Measurements from ENCODE around the gene DNAJC10. TPM values are rescaled to one million over a fixed set of nuclear protein-coding genes. Genes with fewer than 3 reads are reported as not detected.

Gene DNAJC10
- total and polyA plus RNA-seq, 2 of the 4 experiments (the other 2 are of a cell fraction) = 34.6 to 53.2 TPM

GRCh38 chr2:182758379-182758778 is 42.3 kb downstream of the DNAJC10 start:
- Histone ChIP-seq H2AFZ (replicated peaks; ENCODE audit: low read length, poor library complexity) (no peak overlapping the region), H2AK5ac (ENCODE audit: low read depth, low read length) (no peak overlapping the region), H4K20me1 (ENCODE audit: insufficient read depth, low read length) (no peaks in the 10 kb centered on the region), H4K91ac (ENCODE audit: insufficient read depth, low read depth, low read length) (no peak overlapping the region), H4K8ac (ENCODE audit: low read depth in 2 of 2, low read length in 2 of 2) (no peak overlapping the region), H3K27ac (ENCODE audit: insufficient read depth, low read length) (no peak overlapping the region), H3K9me1 (ENCODE audit: insufficient read depth, low read length) (no peaks in the 10 kb centered on the region), H2BK20ac (ENCODE audit: low read depth, low read length) (no peak overlapping the region), H3K4me2 (ENCODE audit: low read depth, low read length) (no peak overlapping the region), H2BK5ac (ENCODE audit: low read depth, low read length, poor library complexity, severe bottlenecking) (no peak overlapping the region), H2AK9ac (replicated peaks; ENCODE audit: low read depth, low read length, poor library complexity) (no peak overlapping the region), H3K23ac (ENCODE audit: low read depth, low read length) (no peak overlapping the region), H3K56ac (ENCODE audit: extremely low read depth, insufficient read depth, low read length) (no peak overlapping the region), H4K5ac (ENCODE audit: low read depth, low read length) (no peak overlapping the region), H3K18ac (ENCODE audit: low read depth, low read length) (no peak overlapping the region), H3K14ac (replicated peaks; ENCODE audit: low read depth, low read length) (no peak overlapping the region), H3K4ac (ENCODE audit: low read depth, low read length) (no peak overlapping the region), H2BK120ac (ENCODE audit: low read depth, low read length) (no peak overlapping the region), H2BK15ac (ENCODE audit: low read depth, low read length) (no peak overlapping the region), H3K4me3 (ENCODE audit: insufficient read depth, low read depth, low read length) (no peak overlapping the region), H3K36me3 (ENCODE audit: control insufficient read depth, insufficient read depth, low read length) (peaks cover 14% of the 10 kb centered on the region), H3K4me1 (ENCODE audit: control insufficient read depth, insufficient read depth, low read length) (no peaks in the 10 kb centered on the region), H3K9ac (ENCODE audit: low read depth, low read length) (no peak overlapping the region), H3K79me1 (ENCODE audit: low read depth in 1 of 2, low read length in 2 of 2) (peaks cover 0 to 2% of the 10 kb centered on the region in 2 experiments; a peak in 1 of 4 replicates), H3K9me3 (ENCODE audit: control insufficient read depth, insufficient read depth, low read length) (no peaks in the 10 kb centered on the region), H3K27me3 (ENCODE audit: control insufficient read depth, insufficient read depth, low read length) (no peaks in the 10 kb centered on the region)
- in situ Hi-C loops (cut with MboI; ENCODE audit: low sequenced_read_pairs) (no loop called here), intact Hi-C loops (cut with micrococcal nuclease) (no loop called here), dilution Hi-C loops (cut with HindIII; ENCODE audit: low sequenced_read_pairs, unreplicated experiment) (no loop called here)
- ATAC-seq (ENCODE audit: low read depth) (no peak), DNase-seq (no peak)
- CTCF ChIA-PET = interaction anchor here (1.3 kb wide), 1 partner anchor 9 kb away, joined by 4 read pairs; no protein-coding TSS in a partner anchor
- TF ChIP-seq CEBPB (IDR thresholded peaks at IDR 0.05; ENCODE audit: low read depth, low read length) (peak; percentile 49), MAZ (IDR thresholded peaks at IDR 0.05; ENCODE audit: borderline replicate concordance, low read depth, low read length) (no peak)
- POLR2A ChIA-PET (ENCODE audit: unreplicated experiment) = no interaction called here
- WGBS, 2 experiments (ENCODE audit: extremely low coverage in 2 of 2, insufficient read length in 1 of 2) = no CpG with 5 or more reads among the region's 1 CpG
- no TSS peak for BruUV-seq (replicated peaks)
